GM18507 (cell line): ENCODE measurements around the gene MYCBPAP.
A peak's percentile ranks its signal among the peaks of the same experiment; 100 is the strongest.

Source experiments
- DNase-seq: peaks from one replicate; pipeline ENCODE4 v3.0.0; 2011; ENCODE audit warnings: low read depth; ENCODE audit not compliant: insufficient read length; ENCODE audit errors: extremely low spot score
- FAIRE-seq: peaks from 2 replicates; lab custom pipeline; 2011; peaks lifted over from hg19 to GRCh38; lab: Jason Lieb, UNC

MYCBPAP gene

GRCh38 chr17:50507871-50508572 lies at the start of gene MYCBPAP:
MYCBPAP (plus strand) TSS chr17:50508439; CDS start chr17:50508675, 236 bp downstream.
- FAIRE-seq: peak; percentile 60
- DNase-seq: peak; percentile 52

DNA sequence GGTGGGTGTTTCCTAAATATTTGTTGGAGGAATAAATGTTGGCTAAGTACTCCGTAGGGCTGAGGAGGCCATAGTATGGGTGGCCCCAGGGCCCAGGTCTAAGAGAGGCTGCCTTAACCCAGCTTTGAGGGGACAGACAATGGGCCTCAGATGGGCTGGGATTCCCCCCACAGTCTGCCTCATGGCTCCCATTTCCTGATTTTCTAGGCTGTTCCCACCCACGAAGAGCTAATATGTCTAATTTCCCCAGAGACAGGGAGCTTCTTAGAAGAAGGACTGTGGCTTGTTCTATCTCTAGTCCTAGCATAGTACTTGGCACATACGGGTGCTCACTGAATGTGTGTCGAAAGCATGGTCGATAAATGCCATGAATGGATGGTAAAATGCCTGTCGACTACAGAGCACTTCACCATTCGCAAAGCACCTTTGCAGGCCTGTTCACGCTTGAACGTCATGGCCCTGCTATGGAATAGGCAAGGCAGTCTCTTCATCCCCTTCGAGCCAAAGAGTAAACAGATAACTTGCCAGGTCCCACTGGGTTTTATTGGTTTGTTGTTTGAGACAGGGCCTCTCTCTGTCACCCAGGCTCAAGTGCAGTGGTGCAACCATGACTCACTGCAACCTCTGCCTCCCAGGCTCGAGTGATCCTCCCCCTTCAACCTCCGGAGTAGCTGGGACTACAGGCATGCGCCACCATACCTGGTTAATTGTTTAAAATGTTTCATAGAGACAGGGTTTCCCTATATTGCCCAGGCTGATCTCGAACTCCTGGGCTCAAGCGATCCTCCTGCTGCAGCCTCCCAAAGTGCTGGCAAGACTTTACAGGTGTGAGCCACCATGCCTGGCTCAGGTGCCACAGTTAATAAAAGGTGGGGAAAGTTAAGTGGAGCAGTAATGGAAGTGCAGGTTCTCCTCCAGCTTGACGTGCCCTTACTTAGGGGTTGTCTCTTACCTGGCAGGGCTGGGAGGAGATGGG lies 49.2 kb upstream of the MYCBPAP start:
- DNase-seq (no peak), FAIRE-seq (no peak)

- DNase-seq (no peak), FAIRE-seq (no peak)
These were observed 48.5 kb upstream of the MYCBPAP start for GRCh38 chr17:50459756-50460155.

DNA sequence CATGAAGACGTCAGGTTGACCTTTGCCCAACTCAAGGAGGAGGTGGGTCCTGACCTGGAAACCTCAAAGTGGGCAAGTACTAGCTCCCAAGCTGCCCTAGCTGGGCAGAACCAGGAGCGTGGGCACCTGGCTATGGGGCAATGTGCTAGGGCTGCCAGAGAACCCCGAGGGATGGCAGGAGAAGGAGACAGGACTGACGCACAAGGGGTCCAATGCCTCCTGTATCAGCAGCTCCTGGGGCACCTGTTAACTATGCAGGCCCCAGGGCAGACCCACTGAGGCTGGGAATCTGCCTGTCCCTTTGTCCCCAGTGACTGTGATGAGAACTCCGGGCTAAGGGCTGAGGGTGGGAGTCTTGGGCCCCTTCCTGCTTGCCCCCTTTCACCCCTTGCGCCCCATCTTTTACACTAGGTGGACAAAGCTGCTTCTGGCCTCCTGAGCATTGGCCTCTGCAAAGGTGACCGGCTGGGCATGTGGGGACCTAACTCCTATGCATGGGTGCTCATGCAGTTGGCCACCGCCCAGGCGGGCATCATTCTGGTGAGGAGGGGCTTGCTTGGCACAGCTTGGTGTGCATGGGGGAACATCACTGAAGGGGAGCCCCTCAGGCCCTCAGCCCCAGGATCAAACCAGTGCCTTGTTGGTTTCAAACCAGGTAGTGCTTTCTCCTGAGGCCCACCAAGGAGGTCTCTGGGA lies 47.3 kb upstream of the MYCBPAP start:
- DNase-seq (no peak), FAIRE-seq (no peak)

GRCh38 chr17:50461550-50462132 lies 46.6 kb upstream of the MYCBPAP start:
- FAIRE-seq: no peak
- no peak for DNase-seq

- FAIRE-seq (no peak), DNase-seq (no peak)
These were observed 45.8 kb upstream of the MYCBPAP start for GRCh38 chr17:50462446-50462845.

- FAIRE-seq (no peak), DNase-seq (no peak)
These were observed 44.1 kb upstream of the MYCBPAP start for GRCh38 chr17:50464121-50464520.

- no peak for FAIRE-seq
- DNase-seq: no peak
These were observed 43.5 kb upstream of the MYCBPAP start for GRCh38 chr17:50464736-50465135.

DNA sequence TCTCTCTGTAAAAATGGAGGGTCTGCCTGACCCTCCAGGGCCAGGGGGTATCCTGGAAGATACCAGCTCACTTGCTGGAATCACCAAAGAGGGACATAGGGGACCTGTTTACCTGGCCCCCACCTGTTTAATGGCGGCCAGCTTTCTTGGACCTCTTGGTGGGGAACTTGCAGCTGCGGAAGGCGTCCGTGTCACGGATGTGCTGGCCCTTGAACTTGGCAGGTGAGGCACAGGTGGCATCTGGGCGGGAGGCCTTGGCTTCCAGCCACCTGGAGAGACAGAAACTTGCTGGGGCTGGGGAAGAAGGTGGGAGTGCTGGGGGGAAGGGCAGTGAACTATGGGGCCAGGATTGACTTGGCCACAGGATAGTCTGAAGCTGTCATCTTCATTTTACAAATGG lies 43.1 kb upstream of the MYCBPAP start:
- no peak for DNase-seq
- no peak for FAIRE-seq

GRCh38 chr17:50465635-50466034 lies 42.6 kb upstream of the MYCBPAP start:
- DNase-seq (no peak), FAIRE-seq (no peak)

- FAIRE-seq: no peak
- DNase-seq: no peak
These were observed 41.7 kb upstream of the MYCBPAP start for GRCh38 chr17:50466371-50467113.

DNA sequence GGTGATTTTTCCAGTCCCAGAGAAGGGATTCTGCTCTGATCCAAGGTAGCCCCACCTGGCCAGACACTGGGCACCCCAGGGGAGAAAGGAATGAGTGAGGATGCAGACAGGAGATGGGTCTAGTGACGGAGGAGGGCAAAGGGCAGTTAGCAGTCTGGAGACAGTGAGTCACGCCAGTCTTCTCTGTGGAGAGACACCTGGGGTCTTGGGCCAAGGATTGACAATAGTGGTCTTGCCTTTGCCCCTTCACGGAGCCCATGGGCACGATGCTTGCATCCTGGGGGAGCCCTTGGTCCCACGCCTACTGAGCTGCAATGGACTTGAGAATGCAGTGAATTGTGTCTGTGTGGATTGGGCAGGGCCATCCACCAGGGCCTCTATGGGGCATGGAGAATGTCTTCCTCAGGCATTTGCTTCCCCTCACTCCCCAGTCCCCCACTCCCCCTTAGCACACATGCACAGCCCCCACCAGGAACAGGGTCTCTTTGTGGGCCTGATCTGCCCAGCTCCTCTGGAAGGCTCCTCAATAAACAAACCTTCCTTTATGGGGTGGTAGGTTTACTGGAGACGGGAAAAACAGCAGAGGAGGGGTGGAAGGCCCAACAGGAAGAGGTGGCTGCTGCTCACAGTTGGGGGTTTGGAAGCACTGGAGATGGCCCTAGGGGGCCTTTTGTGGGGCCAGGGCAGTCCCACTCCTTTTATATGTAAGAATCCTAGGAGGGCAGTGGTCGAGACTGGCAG lies 41.0 kb upstream of the MYCBPAP start:
- no peak for DNase-seq
- FAIRE-seq: no peak

DNA sequence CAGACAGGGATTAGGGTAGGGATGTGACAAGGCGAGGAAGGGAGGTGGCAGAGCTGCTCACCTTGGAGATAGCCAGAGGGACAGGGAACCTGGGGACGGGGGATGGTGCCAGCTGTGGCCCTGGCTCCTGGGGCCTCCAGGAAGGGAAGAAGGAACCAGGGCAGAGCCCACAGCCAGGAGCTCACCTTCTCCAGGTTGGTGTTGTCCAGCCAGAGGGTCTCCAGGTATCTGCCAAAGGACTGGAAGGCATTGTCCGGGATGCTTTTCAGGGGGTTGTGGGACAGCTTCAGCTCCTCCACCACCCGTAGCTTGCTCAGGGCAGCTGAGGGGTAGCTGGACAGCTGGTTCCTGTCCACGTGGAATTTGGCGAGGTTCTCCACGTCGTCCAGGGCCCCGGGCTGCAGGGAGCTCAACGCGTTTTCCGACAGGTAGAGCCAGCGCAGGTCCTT lies 40.4 kb upstream of the MYCBPAP start:
- no peak for FAIRE-seq
- no peak for DNase-seq

DNA sequence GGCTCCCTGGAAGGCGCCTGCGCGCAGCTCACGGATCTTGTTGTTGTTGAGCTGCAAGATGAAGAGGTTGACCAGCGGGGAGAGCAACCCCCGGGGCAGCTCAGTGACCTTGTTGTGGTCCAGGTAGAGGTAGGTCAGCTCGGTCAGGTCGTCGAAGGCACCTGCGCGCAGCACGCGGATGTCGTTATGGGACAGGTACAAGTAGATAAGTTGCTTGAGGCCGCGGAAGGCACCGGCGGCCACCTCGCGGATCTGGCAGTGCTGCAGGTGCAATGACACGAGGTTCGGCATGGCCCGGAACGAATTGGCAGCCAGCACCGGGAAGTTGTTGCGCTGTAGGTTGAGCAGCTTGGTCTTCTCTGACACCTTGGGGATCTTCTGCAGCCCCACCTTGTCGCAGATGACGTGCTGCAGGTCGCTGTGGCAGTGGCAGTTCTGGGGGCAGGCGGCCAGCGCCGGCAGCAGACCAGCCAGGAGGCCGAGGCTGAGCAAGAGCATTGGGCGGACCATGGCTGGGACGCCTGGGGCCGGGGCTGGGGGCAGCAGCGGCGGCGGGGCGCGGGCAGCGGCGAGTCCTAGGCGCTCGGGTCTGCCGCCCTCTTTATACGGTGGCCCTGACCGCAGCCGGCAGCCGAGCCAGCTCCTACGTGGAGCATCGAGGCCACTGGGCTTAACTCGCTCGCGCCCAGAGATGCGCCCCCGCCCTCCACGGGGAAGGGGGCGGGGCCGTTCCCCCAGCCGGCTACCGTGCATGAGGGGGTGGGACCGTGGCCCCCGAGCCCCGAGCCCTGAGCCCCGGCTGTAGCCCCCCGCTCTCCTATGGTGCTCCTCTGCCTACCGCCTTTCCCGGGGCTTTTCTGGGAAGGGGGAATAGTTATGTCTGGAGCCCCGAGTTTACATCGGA lies 39.7 kb upstream of the MYCBPAP start, which contains the start of gene CHAD:
Gene CHAD (minus strand): TSS at position 577 of the 904 bp plus-strand sequence. CDS start 67 bp downstream, at position 510.
- FAIRE-seq (no peak), DNase-seq (no peak)

DNA sequence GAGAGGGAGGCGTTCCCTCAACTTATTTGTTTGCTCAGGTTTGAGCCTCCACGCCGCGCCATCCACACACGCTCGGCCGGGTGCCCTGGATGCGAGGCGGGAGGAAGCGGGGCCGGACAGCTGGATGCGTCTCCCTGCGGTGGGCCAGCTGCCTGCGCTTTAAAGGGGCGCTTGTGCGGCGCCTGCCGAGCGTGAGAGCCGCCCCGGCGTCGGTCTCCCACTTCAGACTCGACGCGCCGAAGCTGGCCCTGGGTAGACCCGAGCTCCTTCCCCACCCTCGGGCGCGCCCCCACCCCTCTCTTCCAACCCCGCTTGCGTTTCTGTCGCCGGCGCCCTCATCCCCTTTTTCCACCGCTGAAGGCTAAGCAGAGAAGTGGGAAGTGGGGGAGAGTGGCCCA lies 39.0 kb upstream of the MYCBPAP start:
- DNase-seq (no peak), FAIRE-seq (no peak)

DNA sequence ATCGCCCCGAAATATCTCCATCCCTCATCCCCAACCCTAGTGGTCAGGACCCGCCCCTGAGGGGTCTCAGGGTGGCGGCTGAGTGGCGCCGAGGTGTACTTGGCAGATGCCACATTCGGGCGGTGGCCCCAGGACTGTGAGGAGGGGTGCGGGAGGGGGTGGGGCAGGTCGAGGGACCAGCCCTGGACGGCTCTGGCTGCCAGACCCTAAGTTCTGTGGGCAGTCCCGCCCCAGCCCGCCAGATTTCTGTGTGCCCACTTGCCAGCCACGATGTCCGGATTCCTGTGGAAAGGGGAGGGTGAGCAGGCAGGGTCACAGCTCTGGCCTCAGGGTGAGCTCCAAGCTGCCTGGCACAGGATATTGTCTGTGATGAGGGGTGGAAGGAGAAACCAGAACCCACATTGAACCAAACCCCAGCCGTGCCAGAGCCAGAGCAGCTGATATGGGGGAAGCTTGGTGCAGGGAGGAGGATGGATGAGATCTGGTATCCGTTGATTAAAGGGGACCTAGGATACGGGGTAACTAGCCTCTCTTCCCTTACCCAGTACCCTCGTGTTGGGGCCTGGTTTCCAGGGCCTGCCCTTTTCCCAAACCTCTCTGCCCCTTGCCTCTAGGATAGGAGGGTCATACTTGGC lies 38.5 kb upstream of the MYCBPAP start:
- no peak for FAIRE-seq
- no peak for DNase-seq

GRCh38 chr17:50470426-50470825 lies 37.8 kb upstream of the MYCBPAP start:
- no peak for FAIRE-seq
- DNase-seq: no peak
